Effector CD4-positive, alpha-beta T cell (primary cell): Measurements from ENCODE around the gene CIB2. TPM values are rescaled to one million over a fixed set of nuclear protein-coding genes. Genes with fewer than 3 reads are reported as not detected.
"Not testable (repeated sequence)": the region's sequence is repeated elsewhere in the genome, so short reads cannot be mapped to it uniquely, and the experiment has no call there.

Experiments used
- DNase-seq: peaks from one replicate; pipeline ENCODE4 v3.0.0-alpha.2; 2020
- total RNA-seq: gene quantifications from one replicate; lab custom pipeline; 2026; lab: John Stamatoyannopoulos, UW

The CIB2 gene
- total RNA-seq: not detected

DNA sequence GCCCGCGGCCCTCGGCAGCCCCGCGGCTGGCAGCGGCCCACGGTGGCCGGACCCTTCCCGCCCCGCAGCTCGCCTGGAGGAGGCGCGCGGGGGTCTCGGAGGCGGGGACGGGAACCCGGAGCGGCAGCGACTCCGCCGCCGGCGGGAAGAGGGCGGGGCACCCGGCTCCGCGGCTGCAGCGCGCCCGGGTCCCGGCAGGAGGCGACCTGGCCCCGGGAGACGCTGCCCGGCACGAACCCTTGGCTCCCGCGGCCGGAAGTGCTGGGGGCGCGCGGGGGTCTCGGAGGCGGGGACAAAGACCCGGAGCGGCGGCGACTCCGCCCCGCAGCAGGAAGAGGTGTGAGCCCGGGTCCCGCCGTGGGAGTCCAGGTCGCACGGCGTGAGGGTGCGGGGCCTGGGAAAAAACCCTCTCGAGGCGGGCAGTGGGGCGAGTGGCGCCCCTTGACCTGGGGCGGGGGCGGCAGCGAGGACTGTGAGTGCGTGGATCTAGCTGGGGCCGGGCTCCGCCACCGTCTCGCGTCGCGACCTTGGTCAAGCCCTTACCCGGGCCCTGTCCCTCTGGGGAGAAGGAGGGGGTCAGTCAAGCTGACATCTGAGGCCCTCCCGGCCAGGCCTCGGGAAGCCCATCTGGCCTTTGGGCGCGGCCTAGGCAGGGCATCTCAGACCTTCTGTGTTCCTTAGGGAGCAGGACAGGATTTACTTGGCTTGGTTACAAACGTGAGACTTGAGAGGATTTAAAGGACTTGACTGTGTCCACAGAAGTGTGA is at the start of gene CIB2:
Gene CIB2 (minus strand): TSS at position 151 of the 767 bp plus-strand sequence. CDS start 230 bp downstream, outside the sequence.
- peak; percentile 67 for DNase-seq

GRCh38 chr15:78179906-78180305 is 48.7 kb upstream of the CIB2 start:
- DNase-seq: no peak

GRCh38 chr15:78179286-78179840 is 48.1 kb upstream of the CIB2 start:
- no peak for DNase-seq

DNA sequence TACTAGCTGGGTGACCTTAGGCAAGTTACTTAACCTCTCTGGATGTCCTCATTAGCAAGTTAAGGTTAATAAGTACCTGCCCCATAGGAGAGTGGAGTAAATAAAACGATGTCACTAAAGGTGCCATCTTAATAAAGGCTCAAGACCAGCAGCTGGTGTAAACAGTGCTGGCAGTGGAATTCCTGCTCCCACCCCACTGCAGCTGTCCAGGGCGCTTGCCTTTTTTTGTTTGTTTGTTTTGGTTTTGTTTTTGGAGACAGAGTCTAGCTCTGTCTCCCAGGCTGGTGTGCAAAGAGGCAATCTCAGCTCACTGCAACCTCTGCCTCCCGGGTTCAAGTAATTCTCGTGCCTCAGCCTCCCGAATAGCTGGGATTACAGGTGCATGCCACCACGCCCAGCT is 46.8 kb upstream of the CIB2 start:
- no peak for DNase-seq

- DNase-seq: no peak
Observed at GRCh38 chr15:78177447-78177873, 46.2 kb upstream of the CIB2 start.

DNA sequence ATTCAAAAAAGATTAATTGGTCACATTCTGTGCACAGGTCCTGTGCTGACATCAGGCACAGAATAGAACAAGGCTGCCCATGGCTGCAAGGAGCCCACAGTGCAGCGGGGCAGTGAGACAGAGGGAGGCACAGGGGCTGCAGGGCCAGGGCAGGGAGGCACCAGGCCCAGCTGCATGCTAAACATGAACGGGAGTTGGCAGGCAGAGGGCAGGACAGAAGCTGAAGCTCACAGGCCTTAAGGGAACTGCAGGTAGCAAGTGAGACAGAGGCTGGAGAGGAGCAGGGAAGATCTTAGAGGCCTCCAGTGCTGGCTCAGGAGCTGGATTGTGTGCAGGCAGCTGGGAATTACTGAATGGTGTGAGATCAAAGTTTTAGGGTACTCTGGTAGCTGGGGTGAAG is 44.1 kb upstream of the CIB2 start:
- no peak for DNase-seq

DNA sequence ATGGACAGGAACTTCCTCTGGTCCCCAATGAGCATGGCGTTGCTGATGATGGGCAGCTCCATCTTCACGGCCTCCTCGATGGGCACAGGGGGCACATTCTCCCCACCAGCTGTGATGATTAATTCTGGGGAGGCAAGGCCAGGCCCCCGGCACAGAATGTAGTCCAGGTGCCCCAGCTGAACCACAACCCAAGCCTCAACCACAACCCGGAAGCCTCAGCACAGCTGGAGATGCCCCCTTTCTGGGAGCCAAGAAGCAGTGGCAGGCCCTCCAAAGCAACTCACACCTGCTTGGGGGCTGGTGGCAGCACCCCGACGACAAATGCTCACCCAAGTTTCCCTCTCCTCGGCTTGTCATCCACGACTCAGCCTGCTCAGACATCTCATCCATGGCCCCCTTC is 43.2 kb upstream of the CIB2 start:
- DNase-seq: no peak

- DNase-seq: no peak
Observed at GRCh38 chr15:78171864-78172472, 40.7 kb upstream of the CIB2 start.

DNA sequence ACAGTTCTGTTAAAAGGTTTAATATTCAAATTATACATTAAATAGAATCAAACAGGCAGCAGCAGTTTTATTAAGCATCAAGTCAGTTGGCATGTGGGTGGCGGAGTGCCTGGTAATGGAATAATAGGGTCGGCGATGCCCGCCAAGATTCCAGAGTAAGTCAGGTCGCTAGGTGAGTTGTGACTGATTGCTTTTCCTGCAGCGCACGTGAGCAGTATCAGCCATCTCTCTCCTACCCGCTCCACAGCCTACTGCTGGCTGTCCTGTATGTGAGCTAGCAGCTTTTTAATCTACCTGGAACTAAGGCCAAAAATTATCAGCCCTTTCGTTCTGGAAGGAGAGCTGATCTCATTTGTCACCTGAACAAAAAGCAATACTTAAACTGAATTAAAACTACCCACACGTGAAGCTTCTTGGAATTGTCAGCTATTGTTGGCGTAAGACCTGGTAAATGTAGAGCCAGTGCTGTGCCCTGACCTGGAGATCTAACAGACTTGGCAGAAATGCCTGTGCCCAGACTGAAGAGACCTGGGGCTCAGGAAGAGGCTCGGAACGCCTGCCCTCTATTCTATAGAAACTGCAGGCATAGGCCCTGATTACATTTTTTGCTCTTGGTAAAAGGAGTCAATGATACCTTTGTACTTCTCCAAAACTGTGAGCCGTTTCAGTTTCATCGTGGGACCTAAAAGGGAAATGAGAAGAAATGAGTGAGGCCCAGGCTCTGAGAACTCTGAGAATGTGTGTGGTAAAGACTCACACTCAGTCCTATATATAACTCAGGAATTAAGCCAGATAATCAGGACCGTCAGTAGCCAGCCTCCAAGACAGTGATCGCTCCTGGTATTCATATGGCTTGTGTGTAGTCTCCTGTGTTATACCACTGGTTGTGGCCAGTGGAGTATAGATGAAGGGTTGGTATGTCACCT is 39.9 kb upstream of the CIB2 start:
- no peak for DNase-seq

DNA sequence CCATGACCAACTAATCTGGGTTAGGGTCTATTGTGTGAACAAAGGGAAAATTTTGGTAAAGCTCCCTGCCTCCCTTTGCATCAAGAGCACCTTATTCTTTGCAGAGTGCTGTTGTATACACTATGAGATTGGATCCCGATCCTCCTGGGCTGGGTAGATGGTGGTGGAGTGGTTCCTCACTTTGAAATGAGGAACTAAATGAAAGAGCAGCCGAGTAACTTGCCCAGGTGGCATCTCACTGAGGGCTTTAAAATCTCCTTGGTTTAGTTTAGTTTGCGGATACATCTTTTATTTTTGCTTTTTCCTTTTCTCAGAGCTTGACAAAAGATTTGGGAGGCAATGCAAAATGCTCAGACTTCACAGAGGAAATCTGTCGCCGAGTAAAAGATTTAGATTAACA is 37.4 kb upstream of the CIB2 start:
- no peak for DNase-seq

DNA sequence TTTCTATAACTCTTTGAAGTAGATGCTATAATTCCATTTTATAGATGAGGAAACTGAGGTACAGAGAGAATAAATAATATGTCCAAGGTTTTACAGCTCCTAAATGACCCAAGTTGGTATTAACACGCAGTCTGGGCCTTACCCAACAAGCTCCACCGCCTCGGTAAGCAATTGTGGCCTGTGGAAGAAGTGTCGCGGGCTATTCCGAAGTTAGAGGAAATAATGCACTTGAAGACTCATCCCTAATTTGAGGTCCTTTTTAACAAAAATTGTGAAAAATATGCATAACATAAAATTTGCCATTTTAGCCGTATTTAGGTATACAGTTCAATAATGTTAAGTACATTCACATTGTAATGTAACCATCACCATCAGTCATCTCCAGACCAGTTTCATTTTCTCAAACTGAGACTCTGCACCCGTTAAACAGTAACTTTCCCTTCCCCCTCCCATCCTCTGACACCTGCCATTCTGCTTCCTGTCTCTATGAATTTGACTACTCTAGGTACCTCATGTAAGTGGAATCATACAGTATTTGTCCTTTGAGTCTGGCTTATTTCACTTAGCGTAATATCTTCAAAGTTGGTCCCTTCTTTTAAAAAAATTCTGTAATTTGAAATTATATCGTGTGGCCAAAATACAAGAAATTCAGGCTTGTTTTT is 36.1 kb upstream of the CIB2 start:
- DNase-seq: no peak

- DNase-seq: no peak
Observed at GRCh38 chr15:78164010-78164409, 32.8 kb upstream of the CIB2 start.

- DNase-seq: peak; percentile 28
Observed at GRCh38 chr15:78162038-78162437, 30.8 kb upstream of the CIB2 start.

DNA sequence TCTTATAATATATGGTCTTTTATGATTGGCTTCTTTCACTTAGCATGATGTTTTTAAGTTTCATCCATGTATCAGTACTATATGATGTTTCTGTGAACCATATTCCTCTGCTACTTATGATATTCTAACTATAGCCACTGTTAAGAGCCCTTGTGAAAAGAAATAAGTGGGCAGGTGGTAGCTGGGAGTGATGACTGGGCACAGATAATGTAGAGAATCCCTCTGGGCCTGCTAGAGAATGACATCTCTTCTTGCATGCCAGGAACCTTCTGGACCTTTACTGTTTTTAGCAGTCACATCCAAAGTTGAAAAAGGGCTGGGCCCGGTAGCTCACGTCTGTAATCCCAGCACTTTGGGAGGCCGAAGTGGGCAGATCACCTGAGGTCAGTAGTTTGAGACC is 28.1 kb upstream of the CIB2 start:
- no peak for DNase-seq

- no peak for DNase-seq
Observed at GRCh38 chr15:78157203-78157602, 26.0 kb upstream of the CIB2 start.

- no peak for DNase-seq
Observed at GRCh38 chr15:78156653-78157052, 25.4 kb upstream of the CIB2 start.

- no peak for DNase-seq
Observed at GRCh38 chr15:78155355-78155939, 24.2 kb upstream of the CIB2 start.

- DNase-seq: no peak
Observed at GRCh38 chr15:78154955-78155354, 23.7 kb upstream of the CIB2 start.

DNA sequence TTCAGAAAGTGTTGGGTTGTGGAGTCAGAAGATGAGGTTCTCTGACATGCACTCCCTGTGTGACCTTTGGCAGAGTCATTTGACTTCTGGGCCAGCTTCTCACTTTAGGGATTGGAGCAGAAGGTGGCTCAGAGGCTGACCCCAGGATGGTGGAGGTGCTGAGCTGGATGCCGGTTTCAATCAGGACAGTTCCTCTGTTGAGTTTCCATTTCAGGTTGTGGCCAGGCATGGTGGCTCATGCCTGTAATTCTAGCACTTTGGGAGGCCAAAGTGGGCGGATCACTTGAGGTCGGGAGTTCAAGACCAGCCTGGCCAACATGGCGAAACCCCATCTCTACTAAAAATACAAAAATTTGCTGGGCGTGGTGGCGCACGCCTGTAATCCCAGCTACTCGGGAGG is 19.8 kb upstream of the CIB2 start:
- DNase-seq: not testable (repeated sequence)

DNA sequence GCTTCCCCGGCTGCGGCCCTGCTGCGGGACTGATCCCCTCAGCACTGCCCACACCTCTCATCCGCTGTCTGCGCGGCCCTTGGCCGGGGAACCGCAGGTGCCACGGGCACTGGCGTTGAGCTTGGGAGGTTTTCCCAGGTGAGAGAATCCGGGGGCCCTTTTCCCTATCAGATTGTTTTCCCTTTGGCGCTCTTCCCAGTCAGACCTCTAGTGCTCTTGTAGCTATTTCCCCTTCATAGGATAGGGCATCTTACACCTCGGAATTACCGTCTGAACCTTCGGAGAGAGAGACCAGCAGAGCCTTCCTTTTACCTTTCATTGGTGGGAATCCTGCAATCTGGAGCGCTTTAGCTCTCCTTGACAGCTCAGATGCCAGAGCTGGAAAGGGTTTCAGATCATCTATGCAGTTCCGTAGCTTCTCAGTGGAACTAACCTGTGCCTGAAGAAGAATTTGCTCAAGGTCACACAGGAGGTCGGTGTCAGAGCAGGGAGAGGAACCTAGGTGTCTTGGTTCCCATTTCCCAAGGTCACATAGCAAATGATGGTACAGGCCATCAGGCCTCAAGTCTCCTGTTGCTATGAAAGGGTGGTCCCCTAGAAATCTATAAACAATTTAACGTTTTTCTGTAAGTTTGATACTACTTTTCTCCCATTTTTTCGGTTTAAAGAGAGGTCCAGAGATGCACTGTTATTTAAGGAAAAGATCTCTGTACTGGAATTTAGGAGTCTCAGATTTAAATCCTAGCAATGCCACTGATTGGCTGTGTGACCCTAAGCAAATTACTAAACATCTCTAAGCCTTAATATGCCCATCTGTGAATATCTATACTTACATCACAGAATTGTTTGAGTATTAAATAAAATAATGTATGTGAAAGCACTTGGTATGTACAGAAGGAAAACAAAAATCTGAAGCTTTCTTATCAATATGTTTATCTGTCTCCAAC is 18.8 kb upstream of the CIB2 start:
- DNase-seq: no peak
